ENCODE results near the gene STAC3. TPM values are rescaled to one million over a fixed set of nuclear protein-coding genes. Genes with fewer than 3 reads are reported as not detected.

Gene STAC3
- total and polyA plus RNA-seq, 9 of the 15 experiments (the other 6 are each of a cell fraction or from before 2014, with no cell fraction given), result 0.45 to 6.4 (median 3.3) TPM

DNA sequence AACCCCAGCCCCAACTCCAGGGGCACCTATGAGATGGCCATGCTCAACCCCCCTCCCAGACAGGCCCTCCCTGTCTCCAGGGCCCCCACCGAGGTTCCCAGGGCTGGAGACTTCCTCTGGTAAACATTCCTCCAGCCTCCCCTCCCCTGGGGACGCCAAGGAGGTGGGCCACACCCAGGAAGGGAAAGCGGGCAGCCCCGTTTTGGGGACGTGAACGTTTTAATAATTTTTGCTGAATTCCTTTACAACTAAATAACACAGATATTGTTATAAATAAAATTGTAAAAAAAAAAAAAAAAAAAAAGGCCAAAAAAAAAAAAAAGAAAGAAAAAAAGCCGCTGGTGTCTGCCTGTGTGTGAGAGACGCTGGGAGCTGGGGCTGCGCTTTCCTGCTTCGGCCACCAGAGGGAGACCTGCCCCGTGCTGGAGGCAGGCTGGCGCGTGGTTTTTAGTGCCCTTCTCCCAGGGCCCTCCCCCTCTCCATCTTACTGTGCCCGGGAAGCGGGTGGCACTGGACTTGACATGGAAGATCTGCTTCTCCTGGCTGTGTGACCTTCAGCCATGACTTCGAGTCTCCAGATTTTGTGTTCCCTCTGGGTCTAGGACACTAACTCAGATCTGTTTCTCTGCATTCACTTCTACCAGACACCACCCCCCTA, 37.8 kb downstream of the STAC3 start (continued):
- TF ChIP-seq STAG1 (CRISPR knock-in tag; IDR thresholded peaks at IDR 0.05; ENCODE audit: borderline replicate concordance) (peak; percentile 62; the same call in 1 of the 2 replicates), BRD9 (IDR thresholded peaks at IDR 0.05; ENCODE audit: low read depth, partially characterized antibody) (peak; percentile 35), HNRNPL (IDR thresholded peaks at IDR 0.05; ENCODE audit: low read depth, low read length) (peak; percentile 52; the same call in 1 of the 2 replicates), CC2D1A (IDR thresholded peaks at IDR 0.05) (peak; percentile 63; the same call in 1 of the 2 replicates), FOS (IDR thresholded peaks at IDR 0.05; ENCODE audit: extremely low read depth, insufficient read length) (no peak), ZNF146 (CRISPR knock-in tag; IDR thresholded peaks at IDR 0.05; ENCODE audit: unreplicated experiment) (no peak), RBFOX2 (IDR thresholded peaks at IDR 0.05; ENCODE audit: low read depth, low read length) (no peak), ZNF77 (CRISPR knock-in tag; IDR thresholded peaks at IDR 0.05) (no peak), MCM3 (IDR thresholded peaks at IDR 0.05) (no peak), GABPB1 (CRISPR knock-in tag; IDR thresholded peaks at IDR 0.05) (no peak), MTA3 (IDR thresholded peaks at IDR 0.05; ENCODE audit: borderline replicate concordance) (0 out of 2 replicates have a peak, but pooled peaks have one; percentile 47), ARID2 (IDR thresholded peaks at IDR 0.05) (peak; percentile 63; the same call in 1 of the 2 replicates), CXXC5 (CRISPR knock-in tag; IDR thresholded peaks at IDR 0.05) (0 out of 2 replicates have a peak, but pooled peaks have one; percentile 25), KLF16 (IDR thresholded peaks at IDR 0.05) (peak; percentile 18; the same call in 1 of the 2 replicates)
- TF ChIP-seq, protein P1, sequence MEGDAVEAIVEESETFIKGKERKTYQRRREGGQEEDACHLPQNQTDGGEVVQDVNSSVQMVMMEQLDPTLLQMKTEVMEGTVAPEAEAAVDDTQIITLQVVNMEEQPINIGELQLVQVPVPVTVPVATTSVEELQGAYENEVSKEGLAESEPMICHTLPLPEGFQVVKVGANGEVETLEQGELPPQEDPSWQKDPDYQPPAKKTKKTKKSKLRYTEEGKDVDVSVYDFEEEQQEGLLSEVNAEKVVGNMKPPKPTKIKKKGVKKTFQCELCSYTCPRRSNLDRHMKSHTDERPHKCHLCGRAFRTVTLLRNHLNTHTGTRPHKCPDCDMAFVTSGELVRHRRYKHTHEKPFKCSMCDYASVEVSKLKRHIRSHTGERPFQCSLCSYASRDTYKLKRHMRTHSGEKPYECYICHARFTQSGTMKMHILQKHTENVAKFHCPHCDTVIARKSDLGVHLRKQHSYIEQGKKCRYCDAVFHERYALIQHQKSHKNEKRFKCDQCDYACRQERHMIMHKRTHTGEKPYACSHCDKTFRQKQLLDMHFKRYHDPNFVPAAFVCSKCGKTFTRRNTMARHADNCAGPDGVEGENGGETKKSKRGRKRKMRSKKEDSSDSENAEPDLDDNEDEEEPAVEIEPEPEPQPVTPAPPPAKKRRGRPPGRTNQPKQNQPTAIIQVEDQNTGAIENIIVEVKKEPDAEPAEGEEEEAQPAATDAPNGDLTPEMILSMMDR (IDR thresholded peaks at IDR 0.05 in 2 of 3, conservative IDR thresholded peaks at IDR 0.05 in 1 of 3; ENCODE audit: insufficient read depth in 2 of 3, low read depth in 1 of 3, low read length in 3 of 3), result peak; percentile 89 to 97 (median 92)
- TF ChIP-seq, protein P2, sequence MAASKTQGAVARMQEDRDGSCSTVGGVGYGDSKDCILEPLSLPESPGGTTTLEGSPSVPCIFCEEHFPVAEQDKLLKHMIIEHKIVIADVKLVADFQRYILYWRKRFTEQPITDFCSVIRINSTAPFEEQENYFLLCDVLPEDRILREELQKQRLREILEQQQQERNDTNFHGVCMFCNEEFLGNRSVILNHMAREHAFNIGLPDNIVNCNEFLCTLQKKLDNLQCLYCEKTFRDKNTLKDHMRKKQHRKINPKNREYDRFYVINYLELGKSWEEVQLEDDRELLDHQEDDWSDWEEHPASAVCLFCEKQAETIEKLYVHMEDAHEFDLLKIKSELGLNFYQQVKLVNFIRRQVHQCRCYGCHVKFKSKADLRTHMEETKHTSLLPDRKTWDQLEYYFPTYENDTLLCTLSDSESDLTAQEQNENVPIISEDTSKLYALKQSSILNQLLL (CRISPR knock-in tag; IDR thresholded peaks at IDR 0.05; ENCODE audit: borderline replicate concordance), result no peak
- TF ChIP-seq, protein P3, sequence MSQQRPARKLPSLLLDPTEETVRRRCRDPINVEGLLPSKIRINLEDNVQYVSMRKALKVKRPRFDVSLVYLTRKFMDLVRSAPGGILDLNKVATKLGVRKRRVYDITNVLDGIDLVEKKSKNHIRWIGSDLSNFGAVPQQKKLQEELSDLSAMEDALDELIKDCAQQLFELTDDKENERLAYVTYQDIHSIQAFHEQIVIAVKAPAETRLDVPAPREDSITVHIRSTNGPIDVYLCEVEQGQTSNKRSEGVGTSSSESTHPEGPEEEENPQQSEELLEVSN (IDR thresholded peaks at IDR 0.05; ENCODE audit: borderline replicate concordance in 1 of 2, extremely low read depth in 1 of 2, insufficient read depth in 1 of 2, insufficient read length in 1 of 2, low read depth in 1 of 2, low read length in 1 of 2, poor library complexity in 1 of 2, severe bottlenecking in 1 of 2), result peak in 1 of 2 experiments; percentile 42
- TF ChIP-seq, protein P4, sequence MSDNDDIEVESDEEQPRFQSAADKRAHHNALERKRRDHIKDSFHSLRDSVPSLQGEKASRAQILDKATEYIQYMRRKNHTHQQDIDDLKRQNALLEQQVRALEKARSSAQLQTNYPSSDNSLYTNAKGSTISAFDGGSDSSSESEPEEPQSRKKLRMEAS (CRISPR knock-in tag; IDR thresholded peaks at IDR 0.05), result peak; percentile 64
- TF ChIP-seq, protein P5, sequence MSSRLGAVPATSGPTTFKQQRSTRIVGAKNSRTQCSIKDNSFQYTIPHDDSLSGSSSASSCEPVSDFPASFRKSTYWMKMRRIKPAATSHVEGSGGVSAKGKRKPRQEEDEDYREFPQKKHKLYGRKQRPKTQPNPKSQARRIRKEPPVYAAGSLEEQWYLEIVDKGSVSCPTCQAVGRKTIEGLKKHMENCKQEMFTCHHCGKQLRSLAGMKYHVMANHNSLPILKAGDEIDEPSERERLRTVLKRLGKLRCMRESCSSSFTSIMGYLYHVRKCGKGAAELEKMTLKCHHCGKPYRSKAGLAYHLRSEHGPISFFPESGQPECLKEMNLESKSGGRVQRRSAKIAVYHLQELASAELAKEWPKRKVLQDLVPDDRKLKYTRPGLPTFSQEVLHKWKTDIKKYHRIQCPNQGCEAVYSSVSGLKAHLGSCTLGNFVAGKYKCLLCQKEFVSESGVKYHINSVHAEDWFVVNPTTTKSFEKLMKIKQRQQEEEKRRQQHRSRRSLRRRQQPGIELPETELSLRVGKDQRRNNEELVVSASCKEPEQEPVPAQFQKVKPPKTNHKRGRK (tag; IDR thresholded peaks at IDR 0.05), result peak; percentile 57
- TF ChIP-seq, protein P6, sequence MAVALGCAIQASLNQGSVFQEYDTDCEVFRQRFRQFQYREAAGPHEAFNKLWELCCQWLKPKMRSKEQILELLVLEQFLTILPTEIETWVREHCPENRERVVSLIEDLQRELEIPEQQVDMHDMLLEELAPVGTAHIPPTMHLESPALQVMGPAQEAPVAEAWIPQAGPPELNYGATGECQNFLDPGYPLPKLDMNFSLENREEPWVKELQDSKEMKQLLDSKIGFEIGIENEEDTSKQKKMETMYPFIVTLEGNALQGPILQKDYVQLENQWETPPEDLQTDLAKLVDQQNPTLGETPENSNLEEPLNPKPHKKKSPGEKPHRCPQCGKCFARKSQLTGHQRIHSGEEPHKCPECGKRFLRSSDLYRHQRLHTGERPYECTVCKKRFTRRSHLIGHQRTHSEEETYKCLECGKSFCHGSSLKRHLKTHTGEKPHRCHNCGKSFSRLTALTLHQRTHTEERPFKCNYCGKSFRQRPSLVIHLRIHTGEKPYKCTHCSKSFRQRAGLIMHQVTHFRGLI (CRISPR knock-in tag; IDR thresholded peaks at IDR 0.05), result no peak
